ENCODE results near the gene GFPT2. TPM values are rescaled to one million over a fixed set of nuclear protein-coding genes. Genes with fewer than 3 reads are reported as not detected.

GFPT2 gene
- 10 to 100 TPM in 5 of 10 donors, 1 to 10 TPM in 5; 7.0 to 12.2 (median 10.0) TPM for polyA plus RNA-seq (ENCODE audit: insufficient read length in 10 of 10)
- long read RNA-seq, donor 1, partial matches to known transcripts: 0 of 4 reads
- long read RNA-seq, donor 1, other reads (novel, unspliced or antisense): 0 of 4 reads
- long read RNA-seq, donor 2: 0 reads
- long read RNA-seq, donor 3: 0 reads
- long read RNA-seq, donor 4: 0 reads
- long read RNA-seq, donor 5: 0 reads
- long read RNA-seq, donor 6, partial matches to known transcripts: 0 of 2 reads
- long read RNA-seq, donor 6, other reads (novel, unspliced or antisense): 0 of 2 reads
- long read RNA-seq, donor 7, partial matches to known transcripts: 0 of 1 reads
- long read RNA-seq, donor 7, other reads (novel, unspliced or antisense): 0 of 1 reads
- long read RNA-seq, donor 8: 0 reads
- long read RNA-seq, donor 9, partial matches to known transcripts: 0 of 1 reads
- long read RNA-seq, donor 9, other reads (novel, unspliced or antisense): 0 of 1 reads

DNA sequence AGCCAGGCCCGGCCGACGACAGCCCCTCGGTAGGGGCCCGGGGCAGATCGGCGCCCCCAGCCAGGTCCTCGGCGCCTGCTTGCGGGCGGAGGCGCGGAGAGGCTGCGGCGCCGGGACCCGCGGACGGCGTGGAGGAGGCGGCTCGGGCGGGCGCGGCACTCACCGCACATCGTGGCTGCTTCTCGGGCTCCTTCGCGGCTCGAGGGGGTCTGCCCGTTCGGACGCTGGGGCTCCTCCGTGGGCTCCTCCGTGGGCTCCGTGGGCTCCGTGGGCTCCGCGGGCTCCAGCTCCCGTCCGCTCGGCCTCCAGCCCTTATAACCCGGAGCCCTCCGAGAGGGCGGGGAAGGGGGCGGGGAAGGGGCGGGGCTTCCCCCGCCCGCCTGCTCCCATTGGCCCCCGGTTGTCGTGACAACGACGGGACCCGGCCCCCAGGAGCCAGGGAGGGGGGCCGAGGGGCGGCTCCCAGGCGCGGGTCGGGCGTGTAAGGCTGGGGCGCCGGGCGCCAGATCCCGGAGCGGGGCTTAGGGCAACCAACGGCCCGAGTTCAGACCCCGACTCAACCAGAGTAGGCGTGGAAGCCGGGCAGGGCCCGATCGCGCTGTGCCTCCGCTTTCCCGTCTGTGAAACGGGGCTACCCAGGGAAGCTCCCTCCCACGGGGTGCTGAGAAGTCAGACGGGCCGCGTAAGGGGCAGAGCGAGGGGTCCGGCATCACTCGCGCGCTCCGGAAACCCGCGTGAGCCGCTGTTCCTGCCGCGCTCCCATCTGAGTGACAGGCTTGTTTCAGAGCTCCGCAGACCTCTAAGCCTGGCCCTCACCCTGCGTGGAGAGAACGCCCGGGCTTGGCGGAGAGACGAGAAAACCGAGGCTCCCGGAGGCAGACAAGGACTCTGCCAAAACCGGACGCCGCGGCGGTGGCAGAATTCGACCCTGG is at the start of gene GFPT2:
Gene GFPT2 (minus strand): TSS at position 289 of the 932 bp plus-strand sequence. CDS start 119 bp downstream, at position 170.
- peak; percentile 84 to 94 (median 90) for DNase-seq

DNA sequence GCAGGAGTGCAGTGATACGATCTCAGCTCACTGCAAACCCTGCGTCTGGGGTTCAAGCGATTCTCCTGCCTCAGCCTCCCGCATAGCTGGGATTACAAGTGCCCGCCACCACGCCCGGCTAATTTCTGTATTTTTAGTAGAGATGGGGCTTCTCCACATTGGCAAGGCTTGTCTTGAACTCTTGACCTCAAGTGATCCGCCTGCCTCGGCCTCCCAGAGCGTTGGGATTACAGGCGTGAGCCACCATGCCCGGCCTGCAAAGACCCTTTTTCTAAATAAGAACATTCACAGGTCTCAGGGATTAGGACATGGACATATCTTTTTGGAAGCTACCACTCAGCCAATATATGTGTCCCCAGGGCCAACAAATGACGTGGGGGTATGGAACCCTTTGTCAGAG is 49.6 kb upstream of the GFPT2 start:
- DNase-seq: no peak

DNA sequence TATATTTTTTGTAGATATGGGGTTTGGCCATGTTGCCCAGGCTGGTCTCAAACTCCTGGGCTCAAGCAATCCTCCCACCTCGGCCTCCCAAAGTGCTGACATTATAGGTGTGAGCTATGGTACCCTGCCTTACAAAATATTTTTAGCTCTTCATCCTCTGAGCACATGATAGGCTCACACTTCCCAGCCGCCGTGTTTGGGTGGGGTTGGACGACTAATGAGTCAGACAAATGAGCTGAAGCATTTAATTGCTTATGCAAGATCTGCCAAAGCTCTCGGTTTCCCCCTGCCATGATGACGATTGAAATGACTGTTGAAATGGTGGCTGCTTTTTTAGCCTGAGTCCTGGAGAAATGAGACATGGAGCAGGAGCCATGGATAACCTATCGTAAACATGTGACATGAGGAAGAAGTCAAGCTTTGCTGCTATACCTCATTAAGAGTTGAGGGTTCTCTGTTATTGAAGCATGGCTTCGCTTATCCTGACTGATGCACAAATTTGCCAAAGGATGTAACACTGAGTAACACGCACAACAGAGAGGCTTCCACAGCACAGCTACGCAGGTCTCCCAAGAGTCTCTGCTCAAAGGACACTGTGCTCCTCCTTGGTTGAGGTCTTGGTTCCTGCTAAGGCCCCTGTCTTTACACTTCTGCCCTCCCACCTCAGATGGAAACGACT is 48.2 kb upstream of the GFPT2 start:
- DNase-seq: no peak

DNA sequence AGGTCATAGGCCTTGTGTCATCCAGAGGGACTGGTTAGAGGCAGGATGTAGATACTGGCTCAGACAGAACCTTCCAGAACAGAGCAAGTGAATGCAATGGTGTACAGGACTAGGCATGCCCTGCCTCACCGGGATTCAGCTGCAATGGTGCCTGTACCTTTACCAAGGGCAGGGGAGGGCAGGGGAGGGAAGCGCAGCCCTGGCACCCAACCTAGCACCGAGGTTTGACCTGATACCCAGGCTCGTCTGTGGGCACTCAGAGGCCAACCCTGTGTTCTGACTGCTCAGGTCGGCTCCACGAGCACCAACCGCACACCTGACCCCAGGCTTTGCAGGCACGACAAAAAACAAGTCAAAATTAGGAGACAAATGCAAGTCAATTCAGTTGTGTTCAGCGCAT is 47.3 kb upstream of the GFPT2 start:
- no peak for DNase-seq

DNA sequence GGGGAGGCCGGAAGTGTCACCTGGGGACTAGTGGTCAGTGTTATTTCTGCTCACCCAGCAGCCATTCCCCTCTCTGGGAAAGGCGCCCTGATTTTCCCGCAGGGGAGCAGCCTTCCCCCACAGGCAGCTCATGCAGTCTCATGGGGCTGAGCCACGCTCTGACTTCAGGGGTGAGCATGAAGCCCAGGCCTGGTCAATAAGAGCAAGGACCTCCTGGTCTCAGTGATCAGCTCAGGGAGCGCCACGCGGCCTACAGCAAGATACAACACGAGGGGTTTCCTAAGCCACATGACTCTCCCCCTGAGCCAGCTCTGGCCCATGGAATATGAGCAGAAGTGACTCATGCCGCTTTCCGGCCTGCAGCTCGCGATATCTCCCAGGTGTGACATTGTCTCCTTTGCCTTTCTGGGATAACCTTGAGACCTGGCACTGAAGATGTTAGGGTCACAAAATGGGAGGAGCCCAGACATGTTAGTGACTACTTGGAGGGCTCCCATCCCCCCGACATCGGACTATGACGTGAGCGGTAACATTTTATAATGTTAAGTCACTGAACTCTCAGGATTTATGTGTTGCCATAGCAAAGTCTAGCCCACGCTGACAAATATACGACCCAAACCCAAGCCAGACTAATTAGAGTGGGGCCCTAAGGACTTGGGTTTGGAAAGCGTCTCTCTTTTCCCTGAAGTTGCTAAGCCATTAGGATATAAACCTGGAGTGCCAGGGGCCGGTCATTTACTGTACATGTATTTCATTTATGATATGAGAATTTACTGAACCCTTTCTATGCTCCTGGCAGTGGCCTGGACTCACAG is 46.5 kb upstream of the GFPT2 start:
- peak in 2 of 3 donors; percentile 61 to 80 for DNase-seq

DNA sequence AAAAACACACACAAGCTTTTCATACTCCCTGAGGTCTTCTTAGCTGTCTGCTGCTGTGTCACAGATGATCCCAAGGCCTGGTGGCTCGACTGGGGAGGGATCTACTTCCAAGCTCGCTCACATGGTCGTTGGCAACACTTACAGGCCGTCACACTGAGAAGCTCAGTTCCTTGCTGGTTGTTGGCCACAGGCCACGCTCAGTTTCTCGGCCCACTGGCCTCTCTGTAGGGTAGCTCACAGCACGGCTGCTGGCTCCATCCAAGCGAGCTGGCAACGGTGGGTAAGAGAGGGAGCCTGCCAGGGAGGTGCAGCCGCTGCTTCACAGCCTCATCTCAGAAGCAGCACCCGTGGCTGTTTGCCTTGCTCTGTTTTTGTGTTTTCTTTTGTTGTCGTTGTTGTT is 43.8 kb upstream of the GFPT2 start:
- no peak for DNase-seq

DNA sequence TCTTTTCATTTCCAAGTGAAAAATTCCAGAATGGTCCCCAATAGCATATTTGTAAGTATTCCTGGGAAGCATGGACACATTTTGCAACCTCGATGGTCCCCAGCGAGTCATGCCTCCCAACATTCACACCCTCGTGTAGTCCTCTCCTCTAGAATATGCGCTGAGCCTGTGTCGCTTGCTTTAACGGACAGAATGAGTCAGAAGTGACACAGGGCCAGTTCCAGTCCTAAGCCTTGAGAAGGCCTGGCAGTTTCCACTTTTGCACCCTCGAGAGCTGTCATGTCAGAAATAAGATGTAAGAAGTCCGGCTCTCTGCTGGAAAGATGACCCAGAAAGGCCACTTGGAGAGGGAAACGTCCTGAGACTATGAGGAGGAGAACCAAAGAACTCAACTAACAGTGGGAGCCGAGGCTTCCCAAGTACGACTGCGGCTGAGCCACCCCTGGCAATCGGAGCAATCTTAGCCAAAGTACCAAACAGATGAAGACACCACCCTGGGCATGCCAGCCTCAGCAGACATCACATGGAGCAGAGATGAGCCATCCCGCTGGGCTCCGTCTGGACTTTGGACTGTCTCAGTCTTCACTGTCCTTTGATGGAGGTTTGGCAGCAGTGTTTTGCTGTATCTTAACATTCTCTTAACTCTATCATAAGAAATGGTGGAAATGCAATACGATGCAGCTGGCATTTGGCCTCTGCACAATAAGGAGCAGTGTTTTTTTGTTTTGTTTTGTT is 42.6 kb upstream of the GFPT2 start:
- DNase-seq: no peak

DNA sequence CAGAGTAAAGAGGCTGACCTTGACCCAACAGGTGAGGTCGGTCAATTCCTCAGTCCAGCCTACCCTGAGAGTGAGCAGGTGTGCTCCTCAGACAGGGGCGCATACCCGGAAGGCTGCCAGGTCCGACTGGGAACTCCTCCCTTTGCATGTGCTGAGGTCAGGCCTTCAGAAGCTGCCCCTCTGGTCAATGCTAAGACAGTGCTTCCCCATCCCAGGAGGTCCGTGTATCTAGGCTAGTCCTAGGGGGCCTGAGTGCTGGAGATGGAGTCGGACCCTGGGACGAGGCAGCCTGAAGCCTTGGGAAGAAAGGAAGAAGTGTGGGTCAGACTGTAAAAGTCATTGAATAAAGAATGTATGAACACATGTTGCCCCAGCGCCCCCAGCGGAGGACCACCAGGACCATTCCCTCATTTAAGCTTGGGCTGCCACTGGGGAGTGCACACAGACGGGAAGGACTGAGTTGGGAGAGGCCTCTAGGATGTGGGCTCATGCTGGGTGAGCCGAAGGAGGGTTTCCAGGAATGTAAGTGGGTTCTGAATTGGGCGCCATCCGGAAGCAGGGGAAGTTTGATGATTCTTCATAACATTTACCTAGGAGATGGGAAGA is 41.0 kb upstream of the GFPT2 start:
- no peak for DNase-seq

DNA sequence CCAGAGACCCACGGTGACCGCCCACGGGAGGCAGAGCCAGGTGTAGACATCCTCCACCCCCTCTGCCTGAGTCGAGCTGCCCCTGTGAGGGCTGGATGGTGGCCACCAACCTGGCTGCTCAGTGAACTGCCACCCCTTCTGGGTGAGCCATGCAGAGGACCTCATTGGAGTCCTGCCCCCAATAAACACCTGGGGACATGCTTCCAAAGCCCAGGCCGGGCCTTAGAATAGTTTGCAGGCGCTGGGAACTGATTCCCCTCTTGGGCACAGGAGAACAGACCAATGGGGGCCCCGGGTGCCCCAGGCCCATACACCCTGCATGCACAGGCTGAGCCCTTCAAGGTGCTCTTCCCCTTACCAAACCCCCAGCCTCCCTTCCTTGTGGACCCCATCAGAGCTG is 38.1 kb upstream of the GFPT2 start:
- no peak for DNase-seq

DNA sequence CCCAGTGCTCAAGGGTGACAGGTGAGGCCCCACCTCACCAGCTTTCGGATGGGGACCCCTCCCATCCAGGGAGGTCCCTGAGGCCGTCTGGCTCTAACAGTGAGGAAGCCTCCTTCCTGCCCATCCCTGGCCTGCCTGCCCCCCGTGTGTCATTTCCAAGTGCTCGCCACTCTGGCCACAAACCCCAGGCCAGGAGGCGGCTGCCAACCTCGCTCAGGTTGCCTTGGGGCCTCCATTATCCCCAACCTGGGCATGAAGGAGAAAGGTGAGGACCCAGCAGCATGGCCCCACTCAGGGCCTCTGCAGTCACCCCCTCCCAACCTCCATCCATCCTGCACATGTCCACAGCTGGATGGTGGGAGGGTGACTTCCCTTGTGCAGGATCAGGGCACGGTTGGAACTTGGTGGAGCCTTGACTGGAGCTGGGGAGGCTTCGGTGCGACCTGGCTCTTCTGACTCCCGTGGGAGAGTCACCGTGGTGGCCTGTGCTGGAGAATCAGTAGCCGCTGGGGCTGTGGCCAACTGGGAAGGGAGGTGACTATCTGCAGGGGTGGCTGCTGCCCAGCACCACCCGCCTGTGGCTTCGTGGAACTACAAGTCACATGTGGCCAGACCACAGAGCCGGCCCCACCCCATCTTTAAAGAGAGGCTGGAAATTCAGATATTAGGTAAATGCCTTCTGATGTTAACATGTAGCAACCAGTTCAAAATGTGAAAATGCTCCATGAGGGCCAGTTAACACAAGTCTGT is 37.5 kb upstream of the GFPT2 start:
- DNase-seq: no peak

DNA sequence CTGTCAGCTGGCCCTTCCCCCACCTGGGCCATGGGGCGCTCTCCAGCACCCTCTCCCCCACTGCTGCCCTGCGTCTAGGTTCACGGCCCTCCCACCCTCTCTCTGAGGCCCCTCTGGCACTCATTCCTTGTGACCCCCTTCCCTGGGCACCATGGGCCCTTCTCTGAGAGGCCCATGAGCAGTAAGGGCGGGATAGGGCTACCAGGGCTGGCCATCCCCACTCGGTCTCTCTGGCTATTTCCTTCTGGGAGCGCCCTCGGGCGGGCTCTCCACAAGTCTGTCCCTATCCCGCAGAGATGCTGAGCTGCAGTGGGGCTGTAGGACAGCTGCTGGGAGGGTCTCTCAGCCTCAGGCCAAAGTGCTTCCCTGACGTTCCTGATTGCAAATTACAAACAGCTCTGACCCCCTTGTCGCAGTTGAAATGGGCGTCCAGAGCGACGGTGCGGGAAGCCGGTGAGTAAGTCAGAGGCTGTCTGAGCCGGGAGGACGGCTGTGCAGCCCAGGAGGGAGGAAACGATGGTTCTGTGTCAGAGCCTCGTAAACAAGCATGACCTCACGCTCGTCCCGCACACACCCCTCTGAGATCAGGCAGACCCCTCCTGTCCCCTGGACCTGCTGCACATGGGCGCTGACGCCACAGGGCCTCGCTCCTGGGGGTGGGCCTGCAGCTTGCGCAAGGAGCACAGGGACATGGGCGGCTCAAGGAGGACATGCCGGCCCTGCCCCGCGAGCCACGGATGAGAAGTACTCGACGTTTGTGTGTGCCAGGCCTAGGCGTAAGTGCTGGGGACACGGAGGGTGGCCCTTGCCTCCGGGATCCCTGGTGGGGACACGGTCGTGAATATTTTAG is 36.3 kb upstream of the GFPT2 start:
- no peak for DNase-seq

DNA sequence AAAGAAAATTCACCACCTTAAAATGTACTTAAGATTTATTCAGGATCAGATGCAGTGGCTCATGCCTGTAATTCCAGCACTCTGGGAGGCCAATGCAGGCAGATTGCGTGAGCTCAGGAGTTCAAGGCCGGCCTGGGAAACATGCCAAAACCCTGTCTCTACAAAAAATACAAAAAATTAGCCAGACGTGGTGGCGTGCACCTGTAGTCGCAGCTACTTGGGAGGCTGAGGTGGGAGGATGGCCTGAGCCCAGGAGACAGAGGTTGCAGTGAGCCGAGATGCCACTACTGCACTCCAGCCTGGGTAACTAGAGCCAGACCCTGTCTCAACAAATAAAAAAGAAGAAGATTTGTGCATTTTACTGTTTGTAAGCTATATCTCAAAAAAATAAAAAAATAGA is 34.7 kb upstream of the GFPT2 start:
- no peak for DNase-seq

DNA sequence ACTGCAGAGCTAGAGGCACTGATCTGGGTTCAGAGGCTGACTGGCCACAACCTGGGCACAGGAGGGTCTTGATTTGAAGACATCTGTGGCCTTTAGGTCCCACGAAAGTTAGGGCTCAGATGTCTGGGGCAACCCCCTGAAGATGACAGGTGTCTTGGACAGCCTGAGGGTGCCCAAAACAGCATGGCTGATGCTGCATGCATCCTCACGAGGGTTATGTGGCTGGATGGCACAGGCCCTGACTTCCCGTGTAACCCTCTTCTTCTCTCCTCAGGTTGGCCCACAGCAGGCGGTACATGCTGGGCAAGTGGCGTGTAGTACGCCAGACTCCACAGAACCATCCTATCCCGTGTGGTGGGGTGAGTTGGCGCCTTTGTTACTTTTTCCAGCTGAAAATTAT is 29.8 kb upstream of the GFPT2 start:
- no peak for DNase-seq

DNA sequence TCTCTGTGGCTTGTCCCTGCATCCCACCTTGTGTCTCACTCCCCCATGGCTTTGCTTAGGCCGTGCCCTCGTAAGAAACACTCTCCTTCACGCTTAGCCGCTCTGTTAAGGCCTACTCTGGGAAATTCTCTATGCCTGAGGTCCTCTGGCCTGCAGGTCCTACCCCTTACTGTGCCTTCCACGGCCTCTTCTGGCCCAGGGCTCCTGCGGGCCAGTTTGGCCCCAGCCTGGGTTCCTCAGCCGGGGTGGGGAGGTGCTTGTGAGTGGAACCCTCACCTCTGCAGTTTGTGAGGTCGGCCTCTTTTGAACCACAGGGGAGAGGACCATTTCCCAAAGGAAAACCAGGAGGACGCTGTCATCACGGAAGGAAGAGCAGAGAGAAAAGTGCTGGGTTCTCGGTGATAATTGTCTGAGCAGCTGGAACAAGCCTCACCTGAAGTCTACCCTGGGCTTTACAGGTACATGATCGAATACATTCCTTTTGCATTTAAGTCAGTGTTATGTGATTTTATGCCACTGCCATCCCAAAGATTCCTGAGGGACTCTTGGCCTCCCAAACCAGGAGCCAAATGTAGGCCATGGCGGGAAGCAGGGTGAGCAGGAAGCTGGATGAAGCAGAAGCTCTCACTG is 28.8 kb upstream of the GFPT2 start:
- DNase-seq: no peak

DNA sequence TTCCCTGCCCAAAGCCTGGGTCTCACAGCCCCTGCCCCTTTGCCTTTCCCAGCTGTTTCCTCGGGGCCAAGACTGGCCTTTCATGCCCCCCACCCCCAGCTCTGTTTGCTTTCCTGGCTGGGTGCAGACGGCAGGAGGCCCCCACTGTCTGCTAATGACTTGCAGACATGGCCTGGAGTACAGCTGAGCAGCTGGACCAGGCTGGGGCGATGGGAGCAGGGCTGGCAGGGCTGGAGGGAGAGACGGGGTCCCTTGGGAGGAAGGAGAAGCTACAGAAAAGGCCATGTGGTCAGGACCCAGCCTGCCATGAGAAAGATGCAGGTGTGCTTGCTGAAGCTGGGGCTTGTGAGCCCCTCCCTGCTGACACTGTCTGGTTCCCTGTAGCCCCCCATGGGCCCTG is 28.3 kb upstream of the GFPT2 start:
- DNase-seq: no peak

DNA sequence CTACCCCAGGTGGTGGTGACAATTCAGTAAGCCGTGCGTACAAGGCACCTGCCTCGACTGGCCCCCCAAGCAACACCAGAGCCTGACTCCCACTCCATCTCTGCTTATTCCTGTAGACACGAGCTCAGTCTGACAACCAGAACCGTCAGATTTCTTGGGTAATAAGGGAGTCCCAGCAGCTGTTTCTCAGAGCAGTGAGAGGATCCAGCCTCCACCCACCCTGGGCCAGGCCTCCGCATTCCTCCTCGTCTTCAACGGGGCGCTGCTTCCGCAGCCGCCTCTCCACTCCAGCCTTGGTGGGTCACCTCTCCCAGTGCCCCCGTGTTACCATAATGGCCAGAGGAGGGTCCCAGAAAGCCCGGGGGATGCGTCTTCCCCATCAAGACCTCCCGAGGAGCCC is 27.7 kb upstream of the GFPT2 start:
- peak in 2 of 3 donors; percentile 52 to 80 for DNase-seq

DNA sequence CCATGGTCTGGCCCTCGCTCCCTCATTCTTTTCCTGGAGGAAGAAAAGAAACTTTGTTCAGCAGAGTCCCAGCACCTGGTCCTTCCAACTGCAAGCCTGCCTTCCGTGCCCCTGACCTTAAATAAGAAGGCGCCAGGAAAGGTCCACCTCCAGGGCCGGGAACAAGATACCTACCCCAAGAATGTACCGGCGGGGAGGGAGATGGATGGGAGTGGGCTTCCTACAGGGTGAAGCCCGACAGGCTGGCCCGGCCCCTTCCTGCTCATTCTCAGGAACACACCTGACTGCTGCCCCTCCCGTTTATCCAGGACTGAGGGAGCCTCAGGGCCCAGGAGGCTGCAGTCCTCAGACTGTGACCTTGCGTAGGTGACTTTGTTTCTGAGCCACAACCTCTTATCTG is 27.3 kb upstream of the GFPT2 start:
- DNase-seq: no peak

Data from muscle of back (tissue), 13 donors.